ENCODE measurements around the gene NRXN3.
A peak's percentile ranks its signal among the peaks of the same experiment; 100 is the strongest.

The NRXN3 gene

GRCh38 chr14:78823035-78823434, 652.9 kb downstream of the NRXN3 start:
- no peak for DNase-seq (ENCODE audit: low read depth in 2 of 2)

DNA sequence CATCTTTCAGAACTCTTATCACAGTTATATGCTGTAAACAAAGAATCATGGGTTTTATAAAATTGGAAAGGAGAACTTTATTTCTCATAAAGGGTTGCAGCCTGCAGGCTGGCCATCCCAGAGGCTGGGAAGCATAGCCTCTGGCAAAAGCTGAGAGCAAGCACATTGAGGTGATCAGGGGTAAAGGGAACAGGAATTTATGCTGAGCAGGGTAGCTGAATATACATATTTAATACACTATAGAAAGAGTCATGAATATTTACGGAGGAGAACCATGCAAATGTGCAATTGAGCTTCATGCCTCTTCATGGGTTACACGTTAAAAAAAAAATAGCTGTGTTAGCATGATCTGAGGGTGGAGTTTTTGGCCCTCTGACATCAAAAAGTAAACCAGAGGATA, 653.3 kb downstream of the NRXN3 start:
- DNase-seq (ENCODE audit: low read depth in 2 of 2): no peak

- DNase-seq (ENCODE audit: low read depth in 2 of 2): no peak
Measured at GRCh38 chr14:78829274-78829673, 659.1 kb downstream of the NRXN3 start.

DNA sequence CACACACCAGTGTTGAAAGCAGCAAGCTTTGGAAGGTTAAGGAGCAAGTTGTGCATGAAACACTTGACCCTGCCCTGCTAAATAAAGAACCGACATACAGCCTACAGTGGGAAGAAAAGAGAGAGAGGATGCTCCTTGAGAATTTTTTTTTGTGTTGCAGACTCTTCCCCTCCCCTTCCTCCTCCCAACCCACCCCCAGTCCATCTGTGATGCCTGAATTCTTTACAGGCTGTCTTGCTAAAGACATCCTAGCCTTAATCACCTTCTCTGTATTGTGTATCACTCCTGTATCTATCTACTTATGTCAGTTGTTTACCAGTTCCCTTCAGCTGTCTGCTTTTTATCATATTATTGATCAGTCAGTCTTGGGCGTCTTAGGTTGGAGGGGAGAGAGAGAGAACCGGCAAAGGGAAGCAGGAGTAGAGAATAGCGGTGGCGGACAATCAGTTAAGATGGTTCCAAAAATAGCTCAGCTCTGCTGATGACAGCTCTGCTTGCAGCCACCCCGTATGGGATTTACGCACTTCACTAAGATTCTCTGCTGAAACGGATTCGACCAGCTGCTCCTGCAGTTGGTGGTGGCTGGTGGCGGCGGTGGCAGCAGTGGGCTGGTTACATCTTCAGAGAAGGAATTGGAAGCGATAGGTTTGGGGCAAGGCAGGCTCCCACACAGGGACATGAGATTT, 664.7 kb downstream of the NRXN3 start:
- DNase-seq (ENCODE audit: low read depth in 2 of 2): no peak

DNA sequence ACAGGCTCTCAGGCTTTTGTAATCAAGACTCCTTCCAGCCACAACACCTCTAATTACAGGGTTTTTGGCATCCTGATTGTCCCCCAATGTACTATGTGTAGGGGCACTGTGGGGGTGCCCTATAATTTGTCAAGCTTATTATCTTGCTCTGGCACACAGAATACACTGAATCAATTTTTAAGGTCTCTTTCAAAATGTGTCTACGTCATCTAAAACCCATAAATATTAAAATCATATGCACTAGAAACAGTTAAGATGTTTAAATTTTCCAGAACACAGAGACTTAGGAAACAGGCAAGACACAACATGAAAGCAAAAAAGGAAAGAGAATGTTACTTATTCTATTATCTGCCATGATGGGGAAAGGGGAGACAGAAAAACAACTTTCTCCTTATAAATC, 665.7 kb downstream of the NRXN3 start:
- no peak for DNase-seq (ENCODE audit: low read depth in 2 of 2)

GRCh38 chr14:78836777-78837176, 666.6 kb downstream of the NRXN3 start:
- DNase-seq (ENCODE audit: low read depth in 2 of 2): peak in 1 of 2 donors; percentile 5

GRCh38 chr14:78838959-78839358, 668.8 kb downstream of the NRXN3 start:
- no peak for DNase-seq (ENCODE audit: low read depth in 2 of 2)

DNA sequence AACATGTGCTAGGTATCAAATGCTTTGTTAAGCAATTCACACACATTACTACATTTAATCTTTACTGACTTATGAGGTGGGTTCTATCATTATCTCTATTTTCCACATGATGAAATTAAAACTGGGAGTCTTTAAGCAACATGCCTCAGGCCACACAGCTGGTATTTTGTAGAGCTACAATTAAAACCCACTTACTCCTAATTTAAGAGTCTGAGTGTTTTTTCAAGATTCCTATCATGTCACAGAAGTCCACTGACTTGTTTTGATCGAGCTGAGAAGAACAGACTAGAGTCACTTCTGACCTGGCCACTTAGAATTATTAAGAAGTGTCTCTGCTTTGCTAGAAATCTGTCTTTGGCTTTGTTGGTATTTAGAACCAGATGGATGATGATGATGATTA, 670.7 kb downstream of the NRXN3 start:
- DNase-seq (ENCODE audit: low read depth in 2 of 2): no peak

- no peak for DNase-seq (ENCODE audit: low read depth in 2 of 2)
Measured at GRCh38 chr14:78847801-78848200, 677.6 kb downstream of the NRXN3 start.

DNA sequence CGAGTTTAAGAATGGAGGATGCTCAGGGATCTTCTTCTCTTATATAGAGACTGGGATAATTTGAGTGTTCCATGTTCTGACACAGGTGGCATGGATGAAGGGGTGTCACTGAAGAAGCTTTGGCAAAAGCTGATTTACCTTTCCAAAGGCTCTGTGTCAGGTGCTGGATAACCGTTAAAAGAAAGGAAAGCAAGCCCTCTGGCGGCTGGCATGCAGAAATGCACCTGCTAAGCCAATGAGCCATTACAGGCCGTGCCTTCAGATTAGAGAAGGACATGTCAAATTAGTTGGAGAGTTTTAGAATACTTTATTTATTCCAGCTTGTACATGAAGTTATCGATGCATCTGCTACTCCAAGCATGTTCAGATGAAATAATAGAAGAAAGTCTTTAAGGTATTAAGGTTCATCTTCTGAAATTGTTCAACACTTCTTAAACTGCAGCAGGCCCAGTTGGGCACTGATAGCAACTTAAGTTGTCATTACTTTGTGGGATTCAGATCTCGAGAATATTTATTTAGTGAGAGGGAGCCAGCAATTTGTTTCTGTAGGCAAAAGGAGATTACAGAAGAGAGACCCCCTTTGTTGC, 678.2 kb downstream of the NRXN3 start:
- no peak for DNase-seq (ENCODE audit: low read depth in 2 of 2)

- no peak for DNase-seq (ENCODE audit: low read depth in 2 of 2)
Measured at GRCh38 chr14:78849952-78850351, 679.8 kb downstream of the NRXN3 start.

GRCh38 chr14:78851189-78851588, 681.0 kb downstream of the NRXN3 start:
- no peak for DNase-seq (ENCODE audit: low read depth in 2 of 2)

DNA sequence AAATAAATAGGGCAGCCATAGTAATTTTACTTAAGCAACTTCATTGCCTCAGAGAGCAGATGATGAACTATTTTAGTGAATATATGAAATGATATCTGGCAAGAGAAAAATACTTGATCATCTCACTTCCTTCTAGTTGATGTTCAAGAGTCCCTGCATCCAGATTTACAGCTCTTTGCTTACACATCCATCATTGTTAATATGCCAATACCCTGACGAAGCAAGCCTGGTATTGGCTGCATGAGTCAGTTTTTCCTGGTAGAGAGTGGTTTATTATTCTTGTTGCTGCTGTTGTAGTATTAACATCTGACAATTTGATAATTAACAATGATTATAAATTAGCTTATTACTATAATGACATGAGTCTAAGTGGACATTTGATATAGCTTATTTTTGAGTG, 681.9 kb downstream of the NRXN3 start:
- no peak for DNase-seq (ENCODE audit: low read depth in 2 of 2)

DNA sequence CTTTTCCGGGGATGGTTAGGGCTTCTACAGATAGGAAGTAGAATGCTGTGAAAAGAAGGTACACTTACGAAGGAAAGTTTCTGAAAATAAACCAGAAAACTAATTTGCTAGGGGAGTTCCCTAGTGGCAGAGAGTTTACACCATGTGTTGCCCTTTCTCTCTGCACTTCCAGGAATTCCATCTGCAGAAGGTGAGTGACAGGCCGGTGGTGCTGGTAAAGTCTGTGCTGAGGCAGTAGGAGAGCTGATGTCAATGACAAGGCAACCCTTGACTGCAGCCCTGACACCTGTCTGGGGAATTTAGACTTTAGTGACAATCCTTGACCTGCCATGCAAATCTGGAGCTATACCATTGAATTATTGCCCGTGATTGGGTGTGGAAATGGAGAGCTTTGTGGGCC, 687.8 kb downstream of the NRXN3 start:
- no peak for DNase-seq (ENCODE audit: low read depth in 2 of 2)

GRCh38 chr14:78863143-78863542, 693.0 kb downstream of the NRXN3 start:
- no peak for DNase-seq (ENCODE audit: low read depth in 2 of 2)

GRCh38 chr14:78872837-78873236, 702.7 kb downstream of the NRXN3 start:
- no peak for DNase-seq (ENCODE audit: low read depth in 2 of 2)

DNA sequence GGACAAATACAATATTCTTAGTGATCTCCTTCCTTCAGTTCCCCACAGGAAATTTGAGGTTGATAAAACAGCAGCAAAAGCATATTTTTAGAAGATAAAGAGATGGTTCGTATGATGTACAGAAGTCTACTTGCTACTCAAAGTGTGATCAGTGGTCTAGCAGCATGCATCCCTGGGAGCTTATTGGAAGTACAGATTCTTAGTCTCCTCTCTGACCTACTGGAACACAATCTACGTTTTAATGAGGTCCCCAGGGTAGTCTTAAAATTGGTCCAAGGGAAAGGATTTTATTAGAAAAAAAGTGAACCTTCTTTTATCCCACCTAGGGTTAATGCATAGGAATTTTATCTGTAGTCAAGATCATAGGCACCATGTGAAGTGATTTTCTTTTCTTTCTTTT, 703.4 kb downstream of the NRXN3 start:
- DNase-seq (ENCODE audit: low read depth in 2 of 2): no peak

GRCh38 chr14:78875049-78875448, 704.9 kb downstream of the NRXN3 start:
- no peak for DNase-seq (ENCODE audit: low read depth in 2 of 2)

DNA sequence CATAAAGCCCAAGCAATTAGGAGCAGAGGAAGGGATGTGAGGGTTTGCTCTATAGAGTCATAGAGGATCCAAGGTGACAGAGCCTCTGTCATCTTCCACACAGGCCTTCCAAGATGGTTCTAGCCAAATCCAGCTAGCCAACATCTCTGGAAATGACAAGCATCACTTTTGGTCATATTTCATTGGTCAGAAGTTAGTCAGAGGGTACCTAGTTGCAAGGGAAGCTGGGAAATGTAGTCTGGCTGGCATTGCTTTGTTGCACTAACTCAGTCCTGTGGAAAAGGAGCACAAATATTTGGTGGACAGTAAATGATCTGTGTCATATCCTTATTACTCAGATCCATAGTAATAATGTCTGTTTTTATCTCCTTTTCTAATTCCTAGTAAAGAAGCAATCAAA, 715.7 kb downstream of the NRXN3 start:
- no peak for DNase-seq (ENCODE audit: low read depth in 2 of 2)

- DNase-seq (ENCODE audit: low read depth in 2 of 2): no peak
Measured at GRCh38 chr14:78897443-78897842, 727.3 kb downstream of the NRXN3 start.

- DNase-seq (ENCODE audit: low read depth in 2 of 2): no peak
Measured at GRCh38 chr14:78902010-78902623, 731.9 kb downstream of the NRXN3 start.

- DNase-seq (ENCODE audit: low read depth in 2 of 2): no peak
Measured at GRCh38 chr14:78904094-78904493, 733.9 kb downstream of the NRXN3 start.

GRCh38 chr14:78917462-78917861, 747.3 kb downstream of the NRXN3 start:
- DNase-seq (ENCODE audit: low read depth in 2 of 2): no peak

All from stimulated activated CD8-positive, alpha-beta memory T cell treated with anti-CD3 and anti-CD28 coated beads, Interleukin-2, amount 100 ng/mL, for 48 hours (primary cell).